NCI-H1105 treated with DMSO at 0.1 percent for 48 hours (cell line): Measurements from ENCODE around the gene CIITA.
"Not testable (repeated sequence)": the region's sequence is repeated elsewhere in the genome, so short reads cannot be mapped to it uniquely, and the experiment has no call there.

ENCODE experiments used
- DNase-seq: peaks from one replicate; lab custom pipeline; 2025; lab: John Stamatoyannopoulos, UW

Gene CIITA

GRCh38 chr16:10876799-10877341 lies at the start of gene CIITA:
CIITA (plus strand) TSS chr16:10877202; CDS start chr16:10877331, 129 bp downstream.
- DNase-seq, result no peak

GRCh38 chr16:10827691-10828341 lies 49.2 kb upstream of the CIITA start:
- DNase-seq, result no peak

GRCh38 chr16:10828851-10829366 lies 48.1 kb upstream of the CIITA start:
- DNase-seq, result peak; percentile 76

GRCh38 chr16:10829390-10830098 lies 47.5 kb upstream of the CIITA start:
- not testable (repeated sequence) for DNase-seq

GRCh38 chr16:10830240-10830639 lies 46.8 kb upstream of the CIITA start:
- not testable (repeated sequence) for DNase-seq

- no peak for DNase-seq
These were observed 44.8 kb upstream of the CIITA start for GRCh38 chr16:10831894-10832886.

GRCh38 chr16:10833271-10833670 lies 43.7 kb upstream of the CIITA start:
- DNase-seq, result no peak

- DNase-seq, result no peak
These were observed 42.9 kb upstream of the CIITA start for GRCh38 chr16:10834130-10834529.

- DNase-seq, result no peak
These were observed 42.2 kb upstream of the CIITA start for GRCh38 chr16:10834766-10835165.

- no peak for DNase-seq
These were observed 41.6 kb upstream of the CIITA start for GRCh38 chr16:10835281-10835931.

GRCh38 chr16:10836174-10836853 lies 40.7 kb upstream of the CIITA start:
- no peak for DNase-seq

- no peak for DNase-seq
These were observed 38.3 kb upstream of the CIITA start for GRCh38 chr16:10838621-10839278.

- no peak for DNase-seq
These were observed 37.7 kb upstream of the CIITA start for GRCh38 chr16:10839279-10839666.

- DNase-seq, result no peak
These were observed 36.3 kb upstream of the CIITA start for GRCh38 chr16:10840703-10841102.

GRCh38 chr16:10846213-10846998 lies 30.6 kb upstream of the CIITA start:
- DNase-seq, result no peak

- no peak for DNase-seq
These were observed 29.8 kb upstream of the CIITA start for GRCh38 chr16:10847176-10847575.

- DNase-seq, result no peak
These were observed 27.1 kb upstream of the CIITA start for GRCh38 chr16:10849736-10850477.

- no peak for DNase-seq
These were observed 26.5 kb upstream of the CIITA start for GRCh38 chr16:10850478-10850850.

- DNase-seq, result peak; percentile 13
These were observed 25.5 kb upstream of the CIITA start for GRCh38 chr16:10851512-10851911.
